HG02852 (cell line): ENCODE measurements around the gene JAK1.

Experiments
- ATAC-seq: cut with Tn5 transposase; IDR thresholded peaks from one replicate; pipeline ENCODE4 v1.9.1; 2021; ENCODE audit warnings: mild to moderate bottlenecking, moderate library complexity; ENCODE audit not compliant: unreplicated experiment

The JAK1 gene

GRCh38 chr1:64801851-64802523, 164.4 kb downstream of the JAK1 start:
- no peak for ATAC-seq

- no peak for ATAC-seq
These were observed 167.5 kb downstream of the JAK1 start for GRCh38 chr1:64798872-64799271.

GRCh38 chr1:64790832-64791487, 175.4 kb downstream of the JAK1 start:
- ATAC-seq: no peak
